ENCODE results near the gene BTBD10.

The BTBD10 gene

GRCh38 chr11:13373216-13373615 lies 89.8 kb downstream of the BTBD10 start:
- TF ChIP-seq ZNF274 (IDR thresholded peaks at IDR 0.05; ENCODE audit: low read depth, low read length), result no peak
- H3K4me3 ChIP-seq (ENCODE audit: low read length), result no peak overlapping the region

- no peak for TF ChIP-seq ZNF274 (IDR thresholded peaks at IDR 0.05; ENCODE audit: low read depth, low read length)
- no peak overlapping the region for H3K4me3 ChIP-seq (ENCODE audit: low read length)
These were observed 95.0 kb downstream of the BTBD10 start for GRCh38 chr11:13368041-13368446.

GRCh38 chr11:13367115-13367514 lies 95.9 kb downstream of the BTBD10 start:
- H3K4me3 ChIP-seq (ENCODE audit: low read length), result no peak overlapping the region
- TF ChIP-seq ZNF274 (IDR thresholded peaks at IDR 0.05; ENCODE audit: low read depth, low read length), result no peak

- TF ChIP-seq ZNF274 (IDR thresholded peaks at IDR 0.05; ENCODE audit: low read depth, low read length), result no peak
- H3K4me3 ChIP-seq (ENCODE audit: low read length), result no peak overlapping the region
These were observed 96.6 kb downstream of the BTBD10 start for GRCh38 chr11:13366266-13367026.

- no peak overlapping the region for H3K4me3 ChIP-seq (ENCODE audit: low read length)
- TF ChIP-seq ZNF274 (IDR thresholded peaks at IDR 0.05; ENCODE audit: low read depth, low read length), result no peak
These were observed 98.6 kb downstream of the BTBD10 start for GRCh38 chr11:13364388-13364787.

GRCh38 chr11:13362596-13363109 lies 100.4 kb downstream of the BTBD10 start:
- no peak overlapping the region for H3K4me3 ChIP-seq (ENCODE audit: low read length)
- no peak for TF ChIP-seq ZNF274 (IDR thresholded peaks at IDR 0.05; ENCODE audit: low read depth, low read length)

GRCh38 chr11:13358596-13359270 lies 104.3 kb downstream of the BTBD10 start:
- TF ChIP-seq ZNF274 (IDR thresholded peaks at IDR 0.05; ENCODE audit: low read depth, low read length), result no peak

GRCh38 chr11:13357232-13357631 lies 105.8 kb downstream of the BTBD10 start:
- no peak overlapping the region for H3K4me3 ChIP-seq (ENCODE audit: low read length)
- no peak for TF ChIP-seq ZNF274 (IDR thresholded peaks at IDR 0.05; ENCODE audit: low read depth, low read length)

More at GRCh38 chr11:13358596-13359270, 104.3 kb downstream of the BTBD10 start:
- no peak overlapping the region for H3K4me3 ChIP-seq (ENCODE audit: low read length)

- H3K4me3 ChIP-seq (ENCODE audit: low read length), result no peak overlapping the region
- no peak for TF ChIP-seq ZNF274 (IDR thresholded peaks at IDR 0.05; ENCODE audit: low read depth, low read length)
These were observed 107.8 kb downstream of the BTBD10 start for GRCh38 chr11:13355191-13355590.

GRCh38 chr11:13354335-13354734 lies 108.7 kb downstream of the BTBD10 start:
- H3K4me3 ChIP-seq (ENCODE audit: low read length), result no peak overlapping the region
- no peak for TF ChIP-seq ZNF274 (IDR thresholded peaks at IDR 0.05; ENCODE audit: low read depth, low read length)

- TF ChIP-seq ZNF274 (IDR thresholded peaks at IDR 0.05; ENCODE audit: low read depth, low read length), result no peak
- H3K4me3 ChIP-seq (ENCODE audit: low read length), result no peak overlapping the region
These were observed 110.3 kb downstream of the BTBD10 start for GRCh38 chr11:13352711-13353110.

GRCh38 chr11:13349581-13349980 lies 113.4 kb downstream of the BTBD10 start:
- TF ChIP-seq ZNF274 (IDR thresholded peaks at IDR 0.05; ENCODE audit: low read depth, low read length), result no peak
- no peak overlapping the region for H3K4me3 ChIP-seq (ENCODE audit: low read length)

GRCh38 chr11:13349046-13349445 lies 114.0 kb downstream of the BTBD10 start:
- no peak overlapping the region; the same call in 1 of the 2 replicates for H3K4me3 ChIP-seq (ENCODE audit: low read length)
- TF ChIP-seq ZNF274 (IDR thresholded peaks at IDR 0.05; ENCODE audit: low read depth, low read length), result no peak

GRCh38 chr11:13348305-13348704 lies 114.7 kb downstream of the BTBD10 start:
- no peak for TF ChIP-seq ZNF274 (IDR thresholded peaks at IDR 0.05; ENCODE audit: low read depth, low read length)
- no peak overlapping the region; the same call in 1 of the 2 replicates for H3K4me3 ChIP-seq (ENCODE audit: low read length)

GRCh38 chr11:13347901-13348300 lies 115.1 kb downstream of the BTBD10 start:
- no peak for TF ChIP-seq ZNF274 (IDR thresholded peaks at IDR 0.05; ENCODE audit: low read depth, low read length)
- H3K4me3 ChIP-seq (ENCODE audit: low read length), result no peak overlapping the region
